IPS-18a (cell line): ENCODE measurements around the gene HOXA5.

Source experiments
- H3K27ac ChIP-seq: one replicate; pipeline ENCODE4 v1.5.1; 2013; ENCODE audit warnings: low read length
- H3K27me3 ChIP-seq: one replicate; pipeline ENCODE4 v1.6.1; 2013; ENCODE audit warnings: mild to moderate bottlenecking, low read length; ENCODE audit not compliant: control insufficient read depth, insufficient read depth
- H3K36me3 ChIP-seq: one replicate; pipeline ENCODE4 v1.6.1; 2013; ENCODE audit warnings: low read depth, low read length; ENCODE audit not compliant: control insufficient read depth
- H3K4me1 ChIP-seq: one replicate; pipeline ENCODE4 v1.6.1; 2013; ENCODE audit warnings: low read depth, low read length; ENCODE audit not compliant: control insufficient read depth
- H3K4me3 ChIP-seq: one replicate; pipeline ENCODE4 v1.5.1; 2013; ENCODE audit warnings: low read length
- H3K9ac ChIP-seq: one replicate; pipeline ENCODE4 v1.6.1; 2013; ENCODE audit warnings: mild to moderate bottlenecking, low read length, moderate library complexity
- H3K9me3 ChIP-seq: one replicate; pipeline ENCODE4 v1.6.1; 2013; ENCODE audit warnings: low read depth, low read length; ENCODE audit not compliant: control insufficient read depth

The HOXA5 gene

DNA sequence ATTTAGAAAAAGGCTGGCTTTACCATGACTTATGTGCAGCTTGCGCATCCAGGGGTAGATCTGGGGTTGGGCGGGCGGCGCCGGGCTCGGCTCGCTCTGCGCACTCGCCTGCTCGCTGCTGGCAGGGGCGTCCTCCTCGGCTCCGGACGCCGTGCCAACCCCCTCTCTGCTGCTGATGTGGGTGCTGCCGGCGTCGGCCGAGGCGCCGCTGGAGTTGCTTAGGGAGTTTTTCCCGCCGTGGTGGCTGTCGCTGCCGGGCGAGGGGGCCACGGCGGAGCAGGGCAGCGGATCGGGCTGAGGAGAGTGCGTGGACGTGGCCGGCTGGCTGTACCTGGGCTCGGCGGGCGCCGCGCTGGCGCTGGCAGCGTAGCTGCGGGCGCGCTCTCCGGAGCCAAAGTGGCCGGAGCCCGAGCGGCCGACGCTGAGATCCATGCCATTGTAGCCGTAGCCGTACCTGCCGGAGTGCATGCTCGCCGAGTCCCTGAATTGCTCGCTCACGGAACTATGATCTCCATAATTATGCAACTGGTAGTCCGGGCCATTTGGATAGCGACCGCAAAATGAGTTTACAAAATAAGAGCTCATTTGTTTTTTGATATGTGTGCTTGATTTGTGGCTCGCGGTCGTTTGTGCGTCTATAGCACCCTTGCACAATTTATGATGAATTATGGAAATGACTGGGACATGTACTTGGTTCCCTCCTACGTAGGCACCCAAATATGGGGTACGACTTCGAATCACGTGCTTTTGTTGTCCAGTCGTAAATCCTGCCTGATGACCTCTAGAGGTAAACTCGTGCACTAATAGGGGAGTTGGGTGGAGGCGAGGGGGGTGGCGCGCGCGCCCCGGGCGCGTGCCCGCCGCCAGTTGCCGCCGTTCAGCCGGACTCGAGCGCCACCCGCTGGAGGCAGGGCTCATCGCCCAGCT, at the start of gene HOXA5:
TSS of gene HOXA5 (minus strand) at position 659 of the 927 bp plus-strand sequence. CDS start at position 585, 74 bp downstream.
- Histone ChIP-seq H3K9ac (no peak within 1 kb of the TSS), H3K36me3 (no peaks in the 10 kb centered on the region), H3K9me3 (peaks cover 3% of the 10 kb centered on the region), H3K4me3 (peak within 1 kb of the TSS; percentile 71), H3K27me3 (peaks cover 100% of the 10 kb centered on the region), H3K27ac (no peak within 1 kb of the TSS), H3K4me1 (peaks cover 3% of the 10 kb centered on the region)

DNA sequence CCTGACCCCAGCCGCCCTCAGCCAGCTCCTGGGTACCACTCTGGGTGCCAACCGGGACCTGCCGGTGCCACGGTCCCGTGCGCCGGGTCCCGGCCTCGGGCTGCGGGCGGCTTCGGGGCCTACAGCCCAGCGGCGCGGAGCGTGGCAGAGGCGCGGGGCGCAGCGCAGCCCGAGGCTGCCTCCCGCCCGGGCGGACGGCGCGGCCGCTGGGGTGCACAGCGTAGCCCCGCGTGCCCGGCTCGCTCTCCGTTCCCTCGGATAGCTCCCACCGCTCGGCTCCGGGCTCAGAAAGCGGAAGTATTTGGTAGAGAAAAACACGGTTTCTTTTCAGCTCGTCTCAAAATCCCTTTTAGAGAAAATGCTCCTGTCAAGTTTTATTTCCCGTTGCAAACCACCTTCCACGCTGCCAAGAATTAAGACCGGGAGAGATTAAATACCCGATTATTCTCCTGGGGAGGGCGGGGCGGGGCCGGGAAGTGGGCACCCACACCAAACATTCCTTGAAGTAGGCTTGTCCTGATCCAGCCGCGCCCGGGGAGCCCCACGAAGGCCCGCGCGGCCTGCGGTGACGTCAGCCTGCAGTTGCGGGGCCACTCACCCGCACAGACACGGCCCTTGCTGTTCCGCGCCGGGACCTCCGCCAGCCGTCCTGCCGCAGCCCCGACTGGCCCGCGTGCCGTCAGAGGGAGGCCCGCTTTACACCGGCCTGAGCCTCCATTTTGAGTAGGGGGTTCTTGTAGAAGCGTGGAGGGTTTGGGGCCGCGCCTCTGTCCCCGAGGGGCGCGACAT, 49.3 kb upstream of the HOXA5 start:
- Histone ChIP-seq H3K9ac (no peak overlapping the region), H3K4me3 (no peak overlapping the region), H3K9me3 (peaks cover 12% of the 10 kb centered on the region), H3K4me1 (peaks cover 9% of the 10 kb centered on the region), H3K36me3 (no peaks in the 10 kb centered on the region), H3K27ac (no peak overlapping the region), H3K27me3 (peaks cover 100% of the 10 kb centered on the region)

DNA sequence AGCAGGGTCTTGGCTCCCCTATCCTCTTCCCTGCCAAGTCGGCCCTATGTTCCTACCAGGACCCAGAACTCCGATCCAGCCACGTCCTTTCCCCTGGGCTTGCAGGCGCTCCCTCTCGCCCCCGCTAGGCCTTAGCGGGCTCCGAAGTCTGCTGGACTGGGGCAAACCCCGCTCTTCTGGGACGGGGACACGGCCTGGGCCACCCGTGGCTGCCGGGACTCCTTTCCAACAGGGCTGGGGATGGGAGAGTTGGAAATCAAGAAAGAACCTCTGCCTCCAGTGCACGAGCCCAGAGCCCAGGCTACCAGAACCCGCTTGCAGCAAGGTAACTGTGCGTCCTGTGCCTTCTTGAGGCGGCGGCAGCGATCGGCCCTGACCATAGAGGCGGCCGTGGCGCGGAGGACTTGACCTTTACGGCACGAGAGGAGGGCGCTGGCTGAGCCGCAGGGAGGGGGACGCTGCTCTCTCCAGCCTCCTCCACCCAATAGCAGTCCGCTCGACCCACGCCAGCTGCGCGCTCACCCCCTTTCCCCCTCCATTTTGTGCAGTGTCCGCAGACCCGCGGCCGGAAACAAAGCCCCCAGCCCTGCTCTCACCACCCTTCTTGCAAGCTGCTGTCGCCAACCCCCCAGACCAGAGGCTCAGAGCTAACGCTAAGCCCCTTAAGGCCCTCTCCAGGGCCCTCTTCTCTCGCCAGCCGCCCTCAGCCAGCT, 48.5 kb upstream of the HOXA5 start:
- Histone ChIP-seq H3K36me3 (no peaks in the 10 kb centered on the region), H3K27ac (no peak overlapping the region), H3K9ac (no peak overlapping the region), H3K4me3 (no peak overlapping the region), H3K27me3 (peaks cover 100% of the 10 kb centered on the region), H3K9me3 (peaks cover 11% of the 10 kb centered on the region), H3K4me1 (peaks cover 9% of the 10 kb centered on the region)

DNA sequence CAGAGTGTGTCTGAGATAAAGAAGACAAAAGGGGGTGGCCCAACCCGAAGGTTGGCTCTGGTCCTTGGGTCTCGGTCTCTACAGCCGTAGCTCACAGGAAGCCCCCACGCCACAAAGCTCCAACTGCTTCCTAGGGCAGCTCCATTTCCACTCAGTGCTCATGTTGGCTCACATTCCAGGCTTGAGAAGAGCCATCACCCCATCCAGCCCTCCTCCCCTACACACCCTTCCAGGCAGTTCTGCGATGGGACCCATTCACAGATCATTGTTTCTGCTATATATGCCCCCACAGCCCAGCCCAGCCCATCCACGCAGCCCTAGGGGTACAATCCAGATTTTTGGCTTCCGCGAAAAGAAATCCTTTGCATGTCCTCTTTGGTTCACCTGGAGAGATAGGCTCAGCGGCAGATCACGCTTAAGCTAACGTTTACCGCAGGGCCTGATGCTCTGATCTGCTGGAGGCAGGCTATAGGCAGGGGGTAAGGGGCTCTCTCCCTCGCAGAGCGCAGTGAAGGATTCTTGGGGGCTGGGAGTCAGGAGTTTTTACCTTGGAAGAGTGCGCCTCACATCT, 47.8 kb upstream of the HOXA5 start:
- Histone ChIP-seq H3K36me3 (no peaks in the 10 kb centered on the region), H3K4me3 (no peak overlapping the region), H3K4me1 (peaks cover 9% of the 10 kb centered on the region), H3K27ac (no peak overlapping the region), H3K27me3 (peaks cover 100% of the 10 kb centered on the region), H3K9ac (no peak overlapping the region), H3K9me3 (peaks cover 11% of the 10 kb centered on the region)

DNA sequence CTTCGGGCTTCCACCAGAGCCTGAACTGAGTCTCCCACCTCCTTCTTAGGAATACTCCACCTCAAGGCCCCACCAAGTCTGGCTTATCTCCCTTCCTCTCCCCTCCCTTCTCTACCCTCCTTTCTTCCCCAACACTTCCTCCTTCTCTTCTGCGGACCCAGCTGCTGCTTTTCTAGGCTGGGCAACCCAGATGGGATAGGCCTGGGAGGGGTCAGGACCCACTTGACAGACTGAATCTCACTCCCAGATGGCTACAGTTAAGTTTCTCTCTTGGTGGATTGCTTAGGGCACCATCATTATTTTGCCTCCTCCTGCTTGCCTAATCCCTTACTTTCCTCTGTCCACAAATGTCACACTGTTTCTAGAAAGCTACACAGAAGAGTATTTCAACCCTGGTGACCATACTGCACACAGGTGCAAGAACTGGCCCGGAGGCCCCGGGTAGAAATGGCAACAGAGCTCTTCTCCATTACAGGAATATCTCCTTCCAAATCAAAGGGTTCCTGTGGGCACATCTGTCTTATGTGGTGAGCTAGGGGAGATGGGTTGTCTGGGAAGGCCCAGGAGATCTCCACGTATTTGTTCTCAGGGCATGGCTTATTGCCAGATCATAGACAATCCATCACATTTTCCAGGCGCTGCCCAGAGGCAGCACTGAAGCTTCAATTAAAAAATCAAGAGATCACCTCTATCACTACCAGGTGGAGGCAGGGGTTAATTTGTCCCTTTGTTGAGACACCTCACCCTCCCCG, 46.7 kb upstream of the HOXA5 start:
- Histone ChIP-seq H3K36me3 (no peaks in the 10 kb centered on the region), H3K4me3 (no peak overlapping the region), H3K27ac (no peak overlapping the region), H3K9ac (no peak overlapping the region), H3K4me1 (peaks cover 9% of the 10 kb centered on the region), H3K27me3 (peaks cover 100% of the 10 kb centered on the region), H3K9me3 (peaks cover 11% of the 10 kb centered on the region)

DNA sequence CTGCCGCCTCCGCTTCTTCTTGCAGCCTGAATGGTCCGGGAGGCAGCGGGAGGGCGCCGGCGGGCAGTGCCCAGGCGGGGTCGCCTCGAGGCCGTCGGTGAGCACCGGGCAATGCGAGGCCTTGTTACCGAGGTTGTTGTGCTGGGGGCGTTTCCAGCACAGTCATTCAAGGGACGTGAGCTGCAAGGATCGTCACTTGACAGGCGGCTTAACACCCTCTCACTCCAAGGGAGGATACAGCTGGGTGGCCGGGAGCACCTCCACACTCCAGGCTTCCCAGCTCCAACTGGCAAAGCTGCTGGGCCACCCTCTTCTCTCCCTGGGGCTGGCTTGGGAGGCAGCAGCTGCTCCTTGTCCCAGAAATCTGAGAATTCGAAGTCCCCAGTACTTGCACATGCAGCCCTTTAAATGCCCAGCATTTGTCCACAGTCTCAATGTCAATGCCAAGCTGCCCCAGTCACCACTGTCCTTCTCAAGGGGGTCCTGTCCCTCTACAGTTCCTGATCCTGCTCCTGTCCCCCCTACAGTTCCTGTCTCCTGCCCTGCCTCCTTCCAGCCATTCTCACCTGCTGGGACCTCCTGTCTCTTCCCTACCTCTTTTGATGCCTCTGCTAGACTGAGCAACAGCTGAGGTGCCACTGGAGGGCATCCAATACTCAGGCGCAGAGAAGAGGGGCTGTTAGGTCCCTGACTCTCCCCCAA, 46.0 kb upstream of the HOXA5 start:
- H3K4me1 ChIP-seq: peaks cover 9% of the 10 kb centered on the region
- H3K9me3 ChIP-seq: peaks cover 11% of the 10 kb centered on the region
- no peak overlapping the region for H3K27ac ChIP-seq
- H3K9ac ChIP-seq: no peak overlapping the region
- no peaks in the 10 kb centered on the region for H3K36me3 ChIP-seq
- H3K4me3 ChIP-seq: no peak overlapping the region
- peaks cover 100% of the 10 kb centered on the region for H3K27me3 ChIP-seq

DNA sequence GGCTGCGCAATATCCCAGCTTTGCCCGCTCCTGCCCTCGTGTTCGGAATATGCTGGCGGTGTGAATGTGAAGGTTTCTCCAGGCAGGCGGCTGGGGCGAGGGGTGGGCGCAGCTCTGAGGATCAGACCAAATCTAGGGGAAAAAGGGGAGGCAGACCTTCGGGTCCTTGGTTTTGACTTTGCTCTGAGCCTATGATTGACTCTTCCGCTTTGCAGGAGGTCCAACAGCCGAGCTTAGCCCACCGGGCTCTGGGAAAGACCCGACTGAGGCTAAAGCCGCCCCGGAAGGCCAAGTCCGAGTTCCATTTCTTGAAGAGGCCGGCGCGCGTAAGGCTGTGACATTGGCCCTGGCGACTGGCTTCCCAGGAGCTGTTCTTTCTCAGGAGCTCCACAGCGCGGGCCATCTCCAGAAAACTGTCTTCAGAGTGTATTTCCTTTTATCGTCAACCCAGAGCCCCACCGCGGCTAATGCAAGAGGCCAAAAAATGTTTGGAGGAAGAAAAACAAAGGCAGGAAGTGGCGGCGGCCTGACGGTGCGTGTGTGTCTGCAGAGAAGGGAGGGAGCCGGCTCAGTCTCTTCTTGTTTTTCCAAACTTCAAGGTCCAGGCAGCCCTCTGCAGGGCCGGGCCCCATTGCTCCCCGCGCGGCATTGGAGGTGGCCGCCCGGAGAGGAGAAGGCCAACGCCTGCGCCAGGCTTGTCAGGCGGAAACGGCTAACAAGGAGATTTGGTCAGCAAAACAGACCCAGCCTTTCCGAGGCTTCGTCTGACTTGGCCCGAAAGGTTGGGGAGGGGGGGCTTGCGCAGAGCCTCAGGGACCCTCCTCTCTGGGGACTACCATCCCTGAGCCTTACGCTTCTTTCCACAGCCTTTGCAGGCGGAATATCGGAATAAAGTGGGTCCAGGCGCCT, 45.2 kb upstream of the HOXA5 start:
- Histone ChIP-seq H3K4me1 (peaks cover 9% of the 10 kb centered on the region), H3K27me3 (peaks cover 100% of the 10 kb centered on the region), H3K9ac (no peak overlapping the region), H3K9me3 (peaks cover 11% of the 10 kb centered on the region), H3K4me3 (peak overlapping the region; percentile 30), H3K36me3 (no peaks in the 10 kb centered on the region), H3K27ac (no peak overlapping the region)

DNA sequence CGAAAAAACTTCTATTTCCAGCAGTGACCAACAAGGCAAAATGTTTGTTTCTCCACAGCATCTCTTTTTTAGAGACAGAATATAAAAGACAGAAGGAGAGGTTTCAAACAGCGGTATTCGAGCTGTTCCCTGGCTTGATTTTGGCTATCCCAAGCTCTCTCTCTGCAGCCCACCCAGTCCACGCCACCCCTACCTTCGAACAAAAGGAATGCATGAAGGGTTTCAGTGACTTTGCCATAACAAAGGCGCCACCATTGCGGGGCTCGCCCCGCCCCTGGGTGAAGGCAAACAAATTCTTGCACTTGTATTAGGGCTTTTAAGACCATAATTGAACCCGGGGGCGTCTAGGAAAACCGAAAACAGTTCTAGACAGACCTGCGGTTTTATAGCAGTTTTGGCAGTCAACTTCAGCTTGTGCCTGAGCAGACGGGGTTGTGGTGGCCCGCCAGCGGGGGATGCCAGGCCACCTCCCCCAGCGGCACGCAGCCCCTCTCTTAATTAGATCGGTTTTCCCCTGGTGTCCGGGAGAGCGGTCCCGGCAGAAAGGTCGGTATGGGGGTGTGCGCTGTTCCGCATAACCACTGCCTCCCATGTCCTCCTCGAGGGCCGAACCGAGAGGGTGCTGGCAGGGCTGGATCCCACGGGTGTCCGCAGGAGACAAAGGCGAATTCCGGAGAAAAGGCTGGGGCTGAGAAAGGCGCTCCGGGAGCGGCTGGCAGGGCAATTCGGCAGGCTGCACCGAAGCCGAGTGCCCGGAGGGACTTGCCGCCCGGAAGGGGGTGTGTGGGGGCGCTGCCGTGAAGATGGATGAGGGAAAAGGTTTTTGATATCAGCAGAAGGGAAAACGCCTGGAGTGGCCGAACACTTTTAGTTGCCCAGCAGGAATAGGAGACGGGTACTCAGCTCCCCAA, 44.2 kb upstream of the HOXA5 start:
- Histone ChIP-seq H3K27ac (no peak overlapping the region), H3K9me3 (peaks cover 9% of the 10 kb centered on the region), H3K36me3 (no peaks in the 10 kb centered on the region), H3K27me3 (peaks cover 100% of the 10 kb centered on the region), H3K4me3 (peak overlapping the region; percentile 30), H3K9ac (no peak overlapping the region), H3K4me1 (peaks cover 9% of the 10 kb centered on the region)
